GM12865 (cell line): ENCODE data around the gene CDH22.

Source experiments
- DNase-seq: peaks from one replicate; pipeline ENCODE4 v3.0.0; 2010; ENCODE audit warnings: low read depth
- H3K4me3 ChIP-seq: 2 replicates; pipeline ENCODE4 v1.5.1; 2011; ENCODE audit warnings: mild to moderate bottlenecking, low read depth, low read length, control low read depth
- CTCF ChIP-seq: IDR thresholded peaks from 2 replicates; pipeline ENCODE4 v1.5.1; 2011; ENCODE audit warnings: low read length, control low read depth, low read depth, inconsistent platforms; ENCODE audit not compliant: insufficient read depth; ENCODE audit errors: missing control alignments

CDH22 gene

GRCh38 chr20:46161921-46162320 is 146.4 kb downstream of the CDH22 start:
- TF ChIP-seq CTCF = no peak

GRCh38 chr20:46160661-46161060 is 147.6 kb downstream of the CDH22 start:
- no peak for DNase-seq
- TF ChIP-seq CTCF = no peak
- H3K4me3 ChIP-seq = no peak overlapping the region

More at GRCh38 chr20:46161921-46162320, 146.4 kb downstream of the CDH22 start:
- H3K4me3 ChIP-seq = no peak overlapping the region
- DNase-seq = no peak

GRCh38 chr20:46159101-46159897 is 149.0 kb downstream of the CDH22 start:
- H3K4me3 ChIP-seq = no peak overlapping the region
- TF ChIP-seq CTCF = no peak

DNA sequence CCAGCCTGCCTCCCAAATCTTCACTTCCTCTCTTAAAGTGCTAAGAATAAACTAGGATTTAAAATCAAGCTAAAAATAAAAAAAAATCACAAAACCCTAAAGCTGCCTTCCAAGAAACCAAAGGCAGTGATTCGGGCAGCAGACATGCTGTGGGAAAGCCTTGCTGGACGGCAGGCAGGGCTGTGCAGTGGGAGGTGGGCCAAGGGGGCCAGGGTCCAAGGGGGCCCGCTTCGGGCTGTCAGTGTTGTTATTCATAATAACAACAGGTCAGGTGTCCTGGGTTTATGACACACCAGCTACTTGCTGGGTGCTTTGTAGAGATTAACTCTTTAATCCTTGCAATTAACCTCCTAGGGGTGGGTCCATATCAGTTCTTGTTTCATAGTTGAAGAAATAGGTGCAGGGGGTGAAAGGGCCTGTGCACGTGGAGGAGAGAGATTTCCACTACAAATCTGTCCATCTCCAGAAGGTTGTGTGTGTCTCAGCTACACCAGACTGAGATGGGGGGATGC is 149.8 kb downstream of the CDH22 start:
- TF ChIP-seq CTCF = no peak
- no peak overlapping the region for H3K4me3 ChIP-seq
- DNase-seq = no peak

More at GRCh38 chr20:46159101-46159897, 149.0 kb downstream of the CDH22 start:
- peak; percentile 19 for DNase-seq

DNA sequence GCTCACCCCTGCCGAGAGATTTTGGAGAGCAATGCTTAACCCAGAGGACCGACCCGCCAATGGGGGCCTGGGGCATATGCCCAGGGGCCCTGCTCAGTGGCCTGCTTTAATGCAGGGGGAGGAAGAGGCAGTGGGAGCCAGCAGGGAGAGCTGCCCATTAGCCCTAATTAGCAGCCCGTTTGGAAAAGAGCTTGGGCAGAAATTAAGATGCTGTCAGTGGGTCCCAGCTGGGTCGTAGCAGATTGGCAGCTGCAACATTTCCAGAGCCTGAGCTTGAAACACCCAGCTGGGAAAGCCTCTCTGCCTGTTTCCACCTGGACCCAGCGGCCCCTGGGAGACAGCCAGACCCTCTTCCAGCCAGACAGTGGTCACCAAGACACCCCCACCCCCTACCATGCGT is 150.7 kb downstream of the CDH22 start:
- no peak for TF ChIP-seq CTCF

DNA sequence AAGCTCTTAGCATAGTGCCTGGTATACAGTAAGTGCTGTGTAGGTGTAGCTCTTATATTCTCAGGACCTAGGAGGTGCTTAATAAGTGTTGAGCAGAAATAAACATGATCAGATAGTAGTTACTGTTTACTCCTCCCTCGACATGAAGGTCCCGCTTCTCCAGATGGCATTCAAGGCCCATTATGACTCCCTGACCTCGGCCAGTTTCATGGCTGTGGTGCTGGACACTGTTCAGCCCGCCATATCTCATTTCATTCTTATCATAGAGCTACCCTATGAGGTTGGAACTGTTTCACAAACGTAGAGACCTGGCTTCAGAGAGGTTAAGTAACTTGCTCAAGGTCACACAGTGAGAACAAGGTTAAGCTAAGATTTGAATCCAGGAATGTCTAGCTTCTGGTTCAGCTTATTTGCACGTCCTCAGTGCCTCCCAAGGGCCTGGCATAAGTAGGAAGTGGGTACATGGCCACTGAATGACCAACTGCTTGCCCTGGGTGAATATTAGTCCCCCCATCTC is 151.2 kb downstream of the CDH22 start:
- no peak for TF ChIP-seq CTCF
- H3K4me3 ChIP-seq = no peak overlapping the region
- DNase-seq = no peak

More for the DNA sequence above, 150.7 kb downstream of the CDH22 start:
- H3K4me3 ChIP-seq = no peak overlapping the region
- no peak for DNase-seq

- TF ChIP-seq CTCF = no peak
- H3K4me3 ChIP-seq = no peak overlapping the region
- no peak for DNase-seq
These were observed 152.2 kb downstream of the CDH22 start for GRCh38 chr20:46156065-46156464.
